Measurements from ENCODE around the gene TMEM158.

TMEM158 gene

DNA sequence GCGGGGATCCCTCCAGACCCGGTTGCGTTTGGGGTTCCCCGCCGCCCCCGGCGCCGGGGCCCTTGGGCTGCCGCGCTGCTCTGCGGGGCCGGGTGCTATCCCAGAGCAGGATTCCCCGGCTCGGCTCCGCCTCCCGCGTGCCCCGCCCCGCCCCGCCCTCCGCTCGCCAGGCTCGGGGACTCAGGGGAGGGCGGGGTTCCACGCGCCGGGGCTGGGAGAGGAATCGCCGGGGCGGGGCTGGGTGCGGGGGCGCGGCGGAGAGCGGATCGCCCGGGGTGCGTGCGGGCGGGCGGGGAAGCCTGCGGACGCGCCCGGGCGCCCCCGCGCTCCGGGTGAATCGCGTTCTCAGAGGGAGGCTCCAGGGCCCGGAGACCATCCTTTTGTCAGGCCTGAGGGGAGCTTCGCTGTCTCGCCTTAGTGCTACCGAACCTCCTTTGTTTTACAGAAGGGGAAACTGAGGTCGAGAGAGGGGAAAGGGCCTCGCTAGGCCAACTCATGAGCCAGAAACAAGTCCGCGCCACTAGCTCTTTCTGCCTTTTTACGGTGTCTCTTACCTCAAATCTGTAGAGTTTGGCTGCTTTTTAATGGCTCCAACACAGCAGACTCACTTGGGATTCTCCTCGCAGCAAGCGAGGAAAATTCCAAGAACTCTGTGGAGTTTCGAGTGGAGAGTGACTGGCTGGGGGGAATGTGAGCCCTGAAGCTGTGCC lies at the start of gene TMEM158:
Gene TMEM158 (minus strand): TSS at position 82 of the 710 bp plus-strand sequence. CDS start 260 bp downstream, outside the sequence.
- peak; percentile 25 for DNase-seq

DNA sequence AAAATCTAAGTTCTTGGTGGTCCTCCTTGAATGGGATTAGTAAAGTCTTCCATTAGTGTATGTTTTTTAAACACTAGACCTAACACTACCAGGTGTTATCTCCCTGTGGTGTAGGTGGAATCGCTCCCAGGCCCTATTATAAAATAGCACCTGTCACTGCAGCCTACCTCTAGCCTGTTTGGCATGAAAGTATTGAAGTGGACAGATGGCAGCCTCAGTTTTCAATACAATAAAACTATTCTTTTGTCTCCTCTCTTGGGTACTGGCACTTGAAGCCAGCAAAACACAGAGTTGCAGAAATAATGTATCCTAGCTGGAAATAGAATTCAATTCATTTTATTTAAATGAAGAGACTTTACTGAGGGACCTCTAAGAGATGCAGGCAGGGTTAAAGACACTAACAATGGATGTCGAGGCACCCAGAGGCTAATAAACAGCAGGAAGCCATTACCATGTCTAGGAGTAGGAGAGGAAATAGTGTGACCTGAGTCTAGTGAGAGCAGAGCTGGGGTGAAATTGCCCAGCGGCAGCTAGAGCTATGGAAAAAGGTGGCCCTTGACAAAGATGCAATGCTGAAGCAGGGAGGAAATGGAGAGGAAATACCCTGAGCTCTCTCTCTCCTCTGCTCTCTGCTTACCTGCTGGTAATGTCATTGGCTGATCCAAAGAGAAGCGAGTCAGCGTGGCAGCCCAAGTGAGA lies 49.1 kb upstream of the TMEM158 start:
- DNase-seq = no peak

DNA sequence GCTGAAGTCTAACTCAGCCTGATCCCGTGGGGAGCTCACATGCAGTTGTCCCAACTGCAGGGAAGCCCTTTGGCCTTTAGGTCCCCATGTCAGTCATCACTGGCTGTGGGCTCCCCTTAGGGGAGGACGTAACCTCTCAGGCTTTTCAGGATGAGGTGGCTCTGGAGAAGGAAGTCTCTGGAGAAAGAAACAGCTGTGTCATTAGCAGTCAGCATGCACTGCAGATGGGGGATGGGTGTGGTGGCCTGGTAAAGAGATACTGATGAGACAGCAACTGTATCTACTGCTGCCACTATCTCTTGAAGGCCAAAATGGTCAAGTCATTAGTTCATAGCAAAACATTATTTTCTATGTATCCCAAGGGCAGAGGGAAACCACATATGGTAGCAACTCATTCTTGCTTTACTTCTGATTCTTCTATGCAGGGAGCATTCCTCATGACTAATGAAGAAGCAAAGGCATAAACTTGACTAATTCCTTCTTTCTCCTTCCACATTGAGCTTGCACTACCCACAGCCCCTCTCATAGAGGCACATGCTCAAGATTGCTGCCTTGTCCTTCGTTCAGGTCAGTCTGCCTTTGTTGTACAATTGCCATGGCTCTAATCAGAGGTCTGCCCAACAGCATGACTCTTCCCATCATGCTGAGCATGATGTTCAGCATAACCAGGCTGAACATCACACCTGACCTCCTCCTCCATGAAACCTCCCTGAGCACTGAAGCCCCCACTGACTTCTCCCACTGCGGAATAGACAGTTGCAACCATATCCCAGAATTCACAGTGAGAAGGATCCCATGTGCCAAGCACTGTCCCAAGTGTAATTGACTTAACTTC lies 47.8 kb upstream of the TMEM158 start:
- DNase-seq = no peak

DNA sequence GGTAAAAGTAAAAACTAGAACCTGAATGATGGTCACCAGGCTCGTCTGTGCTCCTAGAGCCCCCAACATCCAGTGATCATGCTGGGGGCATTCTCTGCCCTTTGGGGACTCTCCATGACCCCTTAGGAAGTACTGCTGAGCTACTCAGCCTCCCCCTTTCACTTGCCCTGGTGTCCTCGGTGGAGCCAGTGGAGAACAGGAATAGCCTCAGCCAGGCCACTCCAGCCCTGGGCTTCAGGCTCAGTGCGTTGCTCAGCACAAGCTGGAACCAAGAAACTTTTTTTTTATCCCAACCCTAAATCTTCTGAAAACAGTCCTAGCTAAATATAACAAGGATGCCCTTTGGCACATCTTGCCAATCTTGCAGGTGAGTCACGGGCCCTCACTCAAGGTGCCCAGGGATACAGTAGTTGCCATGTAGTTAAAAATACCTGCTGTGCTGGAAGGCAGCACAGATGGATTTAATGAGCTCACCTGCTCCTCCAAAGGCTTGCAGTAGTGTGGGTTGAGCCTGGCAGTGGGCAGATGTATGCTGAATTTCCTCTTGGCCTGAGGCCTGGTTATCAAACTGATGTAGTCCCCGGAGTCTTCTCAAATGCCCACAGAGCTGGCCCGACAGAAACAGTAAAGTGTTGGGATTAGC lies 46.9 kb upstream of the TMEM158 start:
- DNase-seq = peak; percentile 11

DNA sequence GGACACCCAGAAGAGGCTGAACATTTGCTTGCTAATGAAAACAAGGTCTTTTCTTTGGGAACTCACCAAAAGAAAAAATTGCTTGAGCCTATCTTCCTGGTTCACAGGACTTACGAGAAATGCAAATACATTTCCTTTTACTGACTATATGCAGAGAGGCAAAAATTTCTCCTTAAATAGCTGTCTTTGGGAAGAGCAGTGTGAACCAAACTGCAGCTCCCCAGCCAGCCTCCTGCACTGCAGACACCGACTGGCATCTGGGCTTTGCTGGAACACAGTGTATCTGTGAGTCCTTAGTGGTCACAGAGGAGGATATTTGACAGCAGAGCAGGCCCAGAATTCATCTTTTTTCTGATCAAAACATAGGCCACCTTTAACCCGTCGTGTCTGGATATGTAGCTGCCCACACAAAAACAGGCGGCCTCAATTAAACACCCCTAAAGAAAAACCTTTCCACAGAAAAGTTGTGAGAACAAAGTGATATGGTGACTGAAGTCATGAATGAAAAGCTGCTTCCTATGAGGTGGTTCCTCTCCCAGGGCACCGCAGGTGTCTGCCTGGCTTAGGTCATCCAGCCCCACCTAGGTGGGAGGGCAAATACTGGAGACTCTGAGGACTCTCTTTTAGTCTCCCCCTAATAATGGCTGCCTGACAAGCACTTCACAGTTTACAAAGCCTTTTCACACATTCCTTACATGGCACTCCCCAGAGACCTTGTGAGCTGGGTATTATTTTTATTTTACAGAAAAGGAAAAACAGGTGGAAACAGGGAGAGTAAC lies 46.1 kb upstream of the TMEM158 start:
- DNase-seq = no peak

DNA sequence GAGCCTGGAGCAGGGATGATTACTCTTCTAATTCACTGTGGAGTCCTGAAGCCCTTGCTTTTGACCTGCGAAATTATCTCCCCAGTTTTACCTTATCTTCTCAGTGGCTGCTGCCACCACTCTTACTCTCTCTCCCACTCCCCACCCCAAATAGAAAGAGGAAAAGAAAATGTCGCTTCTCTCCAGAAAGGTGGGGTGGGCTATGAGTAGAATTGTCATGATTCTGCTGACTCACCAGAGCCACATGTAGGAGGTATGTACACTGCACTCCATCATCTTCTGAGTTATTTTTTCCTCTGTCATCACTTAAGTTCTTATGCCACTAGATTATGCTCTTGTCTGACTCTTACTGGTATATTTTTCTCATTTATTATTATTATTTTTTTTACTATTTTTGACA lies 43.9 kb upstream of the TMEM158 start:
- no peak for DNase-seq

DNA sequence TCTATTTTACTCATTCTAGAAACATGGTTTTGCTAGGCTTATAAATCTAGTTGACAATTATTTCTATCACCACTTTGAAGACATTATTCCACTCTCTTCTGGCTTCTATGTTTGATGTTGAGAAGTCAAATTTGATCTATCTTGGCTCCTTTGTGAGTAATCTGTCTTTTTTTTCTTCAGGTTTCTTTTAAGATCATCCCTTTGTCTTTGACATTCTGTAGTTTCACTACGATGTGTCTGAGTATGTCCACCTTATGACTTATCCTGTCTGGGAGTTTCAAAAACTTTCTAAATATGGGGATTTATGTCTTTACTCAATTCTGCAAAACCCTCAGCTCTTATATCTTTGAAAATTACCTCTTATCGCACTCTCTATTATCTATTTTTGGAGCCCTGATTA lies 41.0 kb upstream of the TMEM158 start:
- DNase-seq = no peak

DNA sequence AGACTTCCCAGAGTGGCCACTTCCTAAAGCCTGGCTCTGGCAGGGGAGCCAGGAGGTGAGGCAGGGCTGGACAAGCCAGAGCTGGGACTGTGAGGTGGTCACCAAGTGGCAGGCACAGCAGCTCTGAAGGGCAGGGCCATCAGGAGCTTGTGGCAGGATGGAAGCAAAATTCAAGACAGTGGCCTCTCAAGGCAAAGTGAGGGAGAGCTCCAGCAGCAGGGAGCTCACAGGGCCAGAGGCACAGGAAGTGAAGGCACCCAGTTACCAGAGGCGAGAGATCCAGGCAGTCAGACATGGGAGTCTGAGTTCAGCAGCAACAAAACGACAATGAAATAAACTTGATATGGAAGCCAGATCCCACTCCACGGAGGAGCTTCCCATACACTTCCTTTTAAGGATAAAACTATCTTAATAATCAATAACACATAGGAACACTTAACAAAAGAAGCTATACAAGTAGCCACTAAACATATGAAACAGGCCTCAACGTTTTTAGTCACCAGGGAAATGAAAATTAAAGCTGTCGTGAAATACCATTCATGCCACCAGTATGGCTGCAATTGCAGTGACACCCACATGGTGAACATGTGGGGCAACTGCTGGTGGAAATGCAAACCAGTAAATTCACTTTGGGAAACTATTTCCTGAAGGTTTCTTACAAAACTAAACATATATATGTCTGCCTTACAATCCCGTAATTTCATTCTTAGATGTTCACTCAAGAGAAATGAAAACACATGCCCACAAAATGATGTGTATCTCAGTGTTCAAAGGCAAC lies 35.4 kb upstream of the TMEM158 start:
- DNase-seq = no peak

DNA sequence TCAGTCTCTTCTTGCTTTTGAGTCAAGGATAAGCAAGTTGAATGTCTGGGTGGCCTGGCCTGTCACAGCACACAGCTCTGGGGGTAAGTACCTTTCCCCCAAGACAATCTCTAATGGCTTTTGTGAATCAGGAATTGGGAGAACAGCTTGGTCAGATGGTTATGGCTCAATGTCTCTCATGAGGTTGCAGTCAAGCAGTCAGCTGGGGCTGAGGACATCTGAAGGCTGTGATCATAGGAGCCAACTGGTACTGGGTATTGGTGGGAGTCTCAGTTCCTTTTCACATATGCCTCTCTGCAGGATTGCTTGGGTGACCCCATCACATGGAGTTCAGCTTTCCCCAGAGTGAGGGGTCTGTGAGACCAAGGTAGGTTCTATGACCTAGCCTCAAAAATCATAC lies 33.0 kb upstream of the TMEM158 start:
- no peak for DNase-seq

DNA sequence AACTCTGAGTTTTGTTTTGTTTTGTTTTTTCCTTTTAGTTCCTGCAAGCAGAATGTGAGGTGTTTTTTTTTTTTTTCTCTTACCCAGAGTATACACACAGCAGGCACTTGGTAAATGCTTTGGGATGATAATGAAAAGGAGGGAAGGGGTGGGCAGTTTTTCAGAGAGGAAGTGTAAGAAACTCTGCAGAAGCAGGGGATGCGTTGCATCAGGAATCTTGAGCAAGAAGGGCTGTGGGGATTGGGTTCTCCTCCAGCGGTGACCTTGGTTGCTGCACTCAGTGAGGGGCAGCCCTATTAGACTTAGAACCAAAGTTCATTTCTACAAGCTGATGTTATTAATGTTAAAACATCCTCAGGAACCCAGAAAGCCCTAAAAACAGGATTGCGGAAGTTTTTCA lies 32.2 kb upstream of the TMEM158 start:
- no peak for DNase-seq

DNA sequence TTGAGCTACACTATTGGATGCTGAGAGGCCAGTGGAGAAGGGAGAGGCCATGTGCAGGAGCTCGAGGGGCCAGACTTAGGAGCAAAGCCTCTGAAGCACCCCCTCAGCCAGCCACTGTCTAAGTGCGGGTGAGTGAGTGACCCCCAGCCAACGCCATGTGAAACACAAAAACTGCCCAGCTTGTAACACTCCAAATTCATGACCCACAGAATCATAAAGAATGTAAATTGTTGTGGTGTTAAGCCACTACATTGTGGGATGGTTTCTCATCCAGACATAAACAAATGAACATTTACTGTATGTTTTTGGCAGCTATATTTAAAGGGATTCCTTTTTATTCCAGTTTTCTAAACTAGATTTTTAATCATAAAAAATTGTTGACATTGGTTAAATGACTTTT lies 27.2 kb upstream of the TMEM158 start:
- DNase-seq = no peak

DNA sequence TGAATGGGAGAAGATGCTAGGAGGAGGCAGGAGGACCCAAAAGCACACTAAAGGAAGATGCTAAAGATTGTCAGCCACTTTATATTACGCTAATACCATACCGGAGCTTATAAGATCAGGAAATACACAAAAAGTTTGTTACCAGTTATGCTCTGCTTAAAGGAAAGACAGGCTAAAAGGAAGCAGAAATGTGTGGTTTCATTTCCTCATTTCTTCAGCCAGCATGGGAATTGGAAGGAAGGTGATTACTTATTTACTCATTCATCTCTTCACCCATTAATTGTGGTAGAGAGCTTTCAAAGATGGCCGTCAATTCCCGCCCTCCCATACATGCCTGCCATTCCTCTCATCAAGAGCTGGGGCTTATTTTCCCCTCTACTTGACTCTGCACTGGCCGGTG lies 26.7 kb upstream of the TMEM158 start:
- DNase-seq = no peak

DNA sequence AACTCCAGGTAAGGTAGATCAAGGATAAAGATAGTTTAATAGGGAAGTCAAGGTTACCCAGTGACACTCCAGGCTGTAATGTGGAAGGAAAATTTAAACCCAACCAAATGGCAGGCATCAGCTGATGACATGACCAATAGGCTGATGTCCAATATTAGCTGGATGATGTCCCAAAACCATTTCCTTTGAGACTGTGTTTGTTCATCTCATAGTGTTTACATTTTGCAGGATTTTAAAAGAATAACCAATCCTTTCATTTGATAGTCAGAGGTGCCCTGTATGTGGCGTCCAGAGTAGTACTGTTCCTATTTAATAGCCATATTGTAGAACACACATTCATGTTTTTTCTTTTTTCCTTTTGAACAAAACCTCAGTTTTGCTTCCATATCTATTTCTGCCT lies 23.3 kb upstream of the TMEM158 start:
- DNase-seq = no peak

DNA sequence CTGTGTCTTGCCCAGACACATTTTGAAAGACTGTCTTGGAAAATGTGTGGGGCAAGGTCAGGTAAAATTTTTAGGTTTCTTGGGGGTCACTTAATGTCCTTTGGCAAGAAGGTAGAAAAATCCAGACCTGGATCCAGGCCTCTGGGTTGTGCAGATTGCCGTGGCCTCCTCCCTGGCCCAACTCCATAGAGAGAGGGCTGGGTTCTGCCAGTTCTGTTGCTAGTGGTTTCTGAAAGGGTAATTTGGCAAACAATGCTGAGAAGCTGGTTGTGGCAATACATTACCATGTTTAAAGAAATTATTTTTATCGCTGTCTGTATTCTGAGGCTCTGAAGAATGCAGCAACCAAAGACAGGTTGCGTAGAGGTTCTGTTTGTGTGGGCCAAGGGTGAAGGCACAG lies 20.2 kb upstream of the TMEM158 start:
- DNase-seq = no peak

DNA sequence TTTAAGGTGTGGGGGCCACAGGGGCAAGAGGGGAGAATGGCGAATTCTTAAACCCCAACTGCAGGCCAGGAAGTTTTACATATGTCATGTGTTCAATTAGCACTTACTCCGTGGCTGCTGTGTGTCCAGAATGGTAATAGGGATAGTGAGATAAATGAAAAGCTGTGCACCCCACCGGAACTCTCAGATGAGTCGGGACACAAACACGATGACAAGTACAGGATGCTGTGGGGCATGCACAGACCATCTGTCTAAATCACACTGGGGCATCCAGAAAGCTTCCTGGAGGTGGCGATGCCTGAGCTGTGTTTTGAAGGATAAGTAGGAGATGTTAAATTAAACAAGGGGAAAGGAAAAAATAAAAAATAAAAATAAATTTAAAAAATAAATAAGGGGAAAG lies 18.3 kb upstream of the TMEM158 start:
- no peak for DNase-seq

DNA sequence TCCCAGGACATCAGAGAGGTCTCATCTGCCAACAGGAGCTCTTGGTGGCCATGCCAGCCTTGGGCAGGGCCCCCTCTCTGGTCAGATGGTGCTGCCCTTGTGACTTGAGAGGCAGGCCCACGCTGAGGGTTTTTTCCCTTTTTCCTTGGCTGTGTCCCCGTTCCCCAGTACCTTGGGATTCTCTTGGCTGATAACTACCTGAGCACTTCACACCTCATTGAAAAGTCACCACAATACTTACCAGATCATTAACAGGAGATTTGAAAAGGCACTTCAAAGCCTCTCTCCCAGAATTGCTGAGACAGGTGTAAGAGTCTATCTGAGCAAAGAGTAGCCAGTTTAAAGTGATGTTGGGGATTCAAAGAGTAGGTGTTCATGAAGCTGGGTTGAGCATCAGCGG lies 15.1 kb upstream of the TMEM158 start:
- no peak for DNase-seq

DNA sequence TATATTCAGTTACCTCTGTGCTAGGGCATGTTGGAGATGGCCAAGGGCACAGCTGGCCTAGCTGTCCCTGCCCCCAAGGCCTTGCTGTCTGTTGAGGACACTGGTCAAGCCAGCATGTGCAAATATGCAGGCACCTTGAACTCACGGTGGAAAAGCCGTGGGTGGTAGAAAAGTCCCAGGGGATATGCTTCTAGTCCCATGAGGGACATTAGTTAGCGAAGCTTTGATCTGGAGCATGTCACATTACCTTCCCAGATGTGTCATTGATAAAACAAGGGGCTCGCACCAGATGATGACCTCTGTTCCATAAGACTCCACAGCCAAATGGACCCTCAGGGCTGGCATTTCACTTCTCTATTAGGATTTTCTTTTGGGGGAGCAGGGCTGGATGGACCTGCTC lies 14.2 kb upstream of the TMEM158 start:
- DNase-seq = no peak

DNA sequence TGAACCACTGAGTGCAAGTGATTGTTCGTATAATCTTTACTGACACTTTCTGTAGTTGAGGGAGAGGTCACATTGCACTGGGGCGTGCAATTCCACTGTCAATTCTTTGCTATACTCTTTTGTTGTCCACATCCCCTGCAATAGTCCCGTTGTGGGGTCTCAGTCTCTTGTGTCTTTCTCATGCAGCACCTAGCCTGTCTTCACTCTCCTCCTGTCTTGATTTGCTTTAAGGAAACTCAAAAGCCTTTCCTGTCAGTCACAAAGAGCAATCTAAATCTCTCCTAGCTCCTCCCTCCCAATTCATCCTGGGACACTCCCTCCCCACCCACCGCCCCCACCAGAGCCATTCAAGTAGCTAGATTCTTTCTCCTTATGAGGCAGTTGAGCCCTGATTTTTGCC lies 13.2 kb upstream of the TMEM158 start:
- no peak for DNase-seq

DNA sequence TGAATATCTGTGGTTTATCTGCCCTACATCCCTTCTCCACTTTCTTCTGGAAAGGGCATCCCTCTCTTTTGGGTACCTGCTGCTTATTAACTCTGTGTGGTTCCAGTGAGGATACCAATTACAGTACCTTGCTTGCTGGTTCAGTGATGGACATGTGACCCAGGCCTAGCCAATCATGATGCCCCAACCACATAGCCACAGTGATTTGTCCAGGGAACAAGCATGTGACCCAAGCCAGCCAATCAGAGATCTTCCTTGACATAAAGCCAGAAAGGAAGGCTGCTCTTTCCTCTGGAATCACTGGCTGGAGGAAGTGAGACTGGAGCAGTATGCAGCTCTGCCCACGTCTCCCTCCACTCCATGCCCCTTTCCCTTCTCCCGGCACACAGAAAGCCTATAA lies 10.9 kb upstream of the TMEM158 start:
- no peak for DNase-seq

DNA sequence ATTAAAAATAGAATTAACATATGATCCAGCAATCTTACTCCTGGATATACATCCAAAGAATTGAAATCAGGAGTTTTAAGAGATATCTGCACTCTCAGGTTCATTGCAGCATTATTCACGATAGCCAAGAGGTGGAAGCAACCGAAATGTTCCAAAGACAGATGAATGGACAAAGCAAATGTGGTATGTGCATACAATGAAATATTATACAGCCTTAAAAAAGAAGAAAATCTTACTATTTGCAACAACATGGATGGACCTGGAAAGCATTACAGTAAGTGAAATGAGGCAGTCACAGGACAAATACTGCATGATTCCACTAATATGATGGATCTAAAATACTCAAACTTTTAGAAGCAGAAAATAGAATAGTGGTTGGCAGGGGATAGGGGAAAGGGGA lies 9.3 kb upstream of the TMEM158 start:
- no peak for DNase-seq

DNA sequence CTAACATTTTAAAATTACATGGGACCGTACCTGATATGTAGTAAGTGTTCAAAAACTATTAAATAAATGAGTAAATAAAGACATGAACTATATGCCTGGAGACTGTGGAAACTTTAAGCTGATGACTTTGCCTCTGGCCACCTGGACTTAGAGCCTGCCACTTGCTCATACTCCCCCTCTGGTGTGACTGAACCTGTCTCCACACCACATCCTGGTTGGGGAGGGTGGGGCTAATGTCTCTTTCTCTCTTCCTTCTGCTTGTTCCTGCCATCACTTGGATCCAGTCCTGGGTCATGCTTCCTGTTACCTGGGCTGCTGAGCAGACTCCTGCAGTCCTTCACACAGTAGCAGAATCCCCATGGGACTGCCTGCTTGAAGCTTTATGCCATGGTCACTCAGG lies 8.2 kb upstream of the TMEM158 start:
- no peak for DNase-seq

DNA sequence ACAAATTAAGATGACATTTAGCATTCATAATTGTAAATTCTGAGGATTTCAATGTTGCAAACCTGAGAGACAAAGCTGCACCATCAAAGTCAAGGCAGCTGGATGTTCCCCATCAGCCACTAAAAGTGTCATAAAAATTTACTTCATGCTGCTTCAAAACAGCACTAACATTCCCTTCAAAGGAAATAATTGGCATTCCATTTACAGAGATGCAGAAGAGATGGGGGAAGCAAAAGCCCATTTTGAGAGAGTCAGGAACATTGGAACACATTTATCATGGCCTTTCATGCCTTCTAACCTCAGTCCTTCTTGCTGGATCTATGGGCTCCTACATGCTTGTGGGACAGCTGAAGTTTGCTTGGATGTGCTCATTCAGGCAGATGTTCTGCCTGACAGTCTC lies 6.4 kb upstream of the TMEM158 start:
- DNase-seq = no peak
